Fibroblast of lung (primary cell): ENCODE results near the gene C16orf89.
"Not testable (repeated sequence)": the region's sequence is repeated elsewhere in the genome, so short reads cannot be mapped to it uniquely, and the experiment has no call there.

ENCODE experiments used
- CTCF ChIP-seq, 2 donors: IDR thresholded peaks in 1 of 2; conservative IDR thresholded peaks in 1 of 2; 1 replicate in 1 of 2; 2 replicates in 1 of 2; pipeline ENCODE4 v1.5.1; 2011 to 2012; ENCODE audit warnings: low read length in 2 of 2, control low read depth in 1 of 2, inconsistent platforms in 1 of 2, low read depth in 1 of 2, mild to moderate bottlenecking in 1 of 2
- EZH2 ChIP-seq: IDR thresholded peaks from 2 replicates; pipeline ENCODE4 v1.5.1; 2012; ENCODE audit warnings: low read length, control low read depth, mild to moderate bottlenecking; ENCODE audit errors: missing control alignments

- not testable (repeated sequence) for TF ChIP-seq EZH2; CTCF (conservative IDR thresholded peaks at IDR 0.05 in 1 of 2, IDR thresholded peaks at IDR 0.05 in 1 of 2; ENCODE audit: low read depth in 1 of 2, low read length in 2 of 2)
These were observed 30.8 kb upstream of the C16orf89 start for GRCh38 chr16:5096437-5097060.
